NCI-H2196 (cell line): ENCODE results near the gene CCK.
"Not testable (repeated sequence)": the region's sequence is repeated elsewhere in the genome, so short reads cannot be mapped to it uniquely, and the experiment has no call there.

Experiments
- DNase-seq: peaks from one replicate; lab custom pipeline; 2025; ENCODE audit not compliant: unreplicated experiment; lab: John Stamatoyannopoulos, UW

The CCK gene, protein sequence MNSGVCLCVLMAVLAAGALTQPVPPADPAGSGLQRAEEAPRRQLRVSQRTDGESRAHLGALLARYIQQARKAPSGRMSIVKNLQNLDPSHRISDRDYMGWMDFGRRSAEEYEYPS

DNA sequence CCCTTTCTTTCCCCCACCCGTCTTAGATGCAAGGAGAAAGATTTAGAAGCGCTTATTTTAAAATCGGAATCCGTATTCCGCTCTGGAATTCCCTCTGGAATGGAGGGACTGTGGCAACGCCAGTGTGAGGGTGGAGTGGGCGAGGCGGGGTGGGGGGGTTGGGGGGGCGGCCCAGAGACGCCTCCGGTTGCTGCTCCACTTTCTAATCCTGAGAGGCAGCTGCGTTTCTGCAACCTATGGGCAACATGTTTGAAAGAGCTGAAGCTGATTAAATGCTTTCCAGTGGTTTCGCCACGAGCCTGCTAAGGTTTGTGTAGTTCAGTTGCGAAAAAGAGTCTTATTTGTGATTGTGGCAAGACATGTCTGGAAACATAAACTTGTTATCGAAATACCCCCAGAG, at the start of gene CCK:
Gene CCK, minus strand, starts transcription at position 101 of the 400 bp plus-strand sequence. CDS start 2,555 bp downstream, outside the sequence.
- DNase-seq = no peak

DNA sequence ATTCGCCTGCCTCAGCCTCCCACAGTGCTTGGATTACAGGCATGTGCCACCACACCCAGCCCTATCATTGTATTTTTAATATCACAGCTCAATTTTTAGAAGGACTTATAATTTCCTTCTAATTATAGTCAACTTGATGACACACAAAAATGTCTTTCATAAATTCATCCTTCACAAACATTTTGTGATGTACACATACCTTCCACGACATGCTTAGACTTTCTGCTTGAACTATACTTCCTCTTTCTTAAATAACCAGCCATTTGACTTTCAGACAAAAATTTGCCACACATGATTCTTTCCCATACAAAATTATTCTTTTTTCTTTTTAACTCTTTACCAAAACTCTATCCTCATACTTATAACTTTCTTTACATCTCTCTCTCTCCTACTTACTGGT, 48.4 kb upstream of the CCK start:
- no peak for DNase-seq

DNA sequence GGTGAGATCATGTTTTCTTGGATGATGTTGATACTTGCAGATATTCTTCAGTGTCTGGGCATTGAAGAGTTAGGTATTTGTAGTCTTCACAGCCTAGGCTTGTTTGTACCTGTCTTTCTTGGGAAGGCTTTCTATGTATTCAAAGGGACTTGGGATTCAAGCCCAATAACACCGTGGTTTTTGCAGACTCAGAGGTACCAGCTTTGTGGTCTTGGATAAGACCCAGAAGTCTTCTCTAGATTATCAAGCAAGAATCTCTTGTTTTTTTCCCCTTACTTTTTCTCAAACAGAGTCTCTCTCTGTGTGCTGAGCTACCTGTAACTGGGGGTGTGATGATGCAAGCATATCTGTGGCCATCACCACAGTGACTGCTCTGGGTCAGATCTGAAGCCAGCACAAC, 42.7 kb upstream of the CCK start:
- no peak for DNase-seq

DNA sequence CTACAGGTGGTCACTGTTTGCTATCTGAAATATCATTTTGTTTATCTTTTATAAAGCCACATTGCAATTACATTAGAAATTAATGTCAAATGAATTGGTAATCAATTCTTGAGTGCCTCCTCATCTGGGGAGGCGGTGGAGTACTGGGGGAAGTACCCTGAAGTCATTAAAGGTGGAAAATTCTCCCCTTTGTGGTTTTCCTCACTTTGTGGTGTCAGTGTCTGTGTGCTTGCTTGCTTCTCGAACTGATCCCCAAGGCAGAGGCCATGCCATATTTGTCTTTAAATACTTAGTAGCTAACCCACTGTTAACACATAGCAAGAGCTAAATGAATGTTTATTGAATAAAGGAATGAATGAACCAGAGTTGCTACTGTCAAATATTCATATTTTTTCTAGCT, 40.5 kb upstream of the CCK start:
- DNase-seq = no peak

DNA sequence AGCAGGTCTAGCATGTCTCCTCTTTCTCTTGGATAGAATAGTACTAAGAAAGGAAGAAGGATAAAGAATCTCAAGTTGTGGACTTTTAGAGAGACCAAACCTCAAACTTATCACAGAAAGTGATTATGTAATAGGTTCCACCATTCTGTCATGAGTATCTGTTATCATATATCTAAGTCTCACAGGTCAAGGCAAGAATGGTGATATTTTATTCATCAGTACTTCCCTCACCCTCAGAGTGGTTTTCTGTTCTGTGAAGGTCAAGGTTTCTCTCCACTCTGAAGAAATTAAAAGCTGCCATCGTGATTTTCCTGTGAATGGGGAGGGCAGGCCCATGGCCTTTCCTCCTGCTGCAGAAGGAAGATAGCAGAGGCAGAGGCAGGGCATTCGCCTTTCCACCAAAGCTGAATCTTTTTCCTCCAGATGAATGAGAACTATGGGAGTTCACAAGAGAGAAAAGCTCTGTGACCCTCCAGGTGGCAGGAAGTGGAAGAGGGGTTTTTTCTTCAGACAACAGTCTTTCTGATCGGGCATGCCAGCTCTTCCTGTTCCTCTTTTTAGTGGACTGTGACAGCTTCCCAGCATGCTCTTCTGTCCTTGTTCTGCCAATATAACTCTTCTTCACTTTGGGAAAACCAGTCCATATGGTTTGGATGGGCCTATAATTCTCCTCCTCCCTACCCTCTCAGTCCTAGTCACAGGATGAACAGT, 37.1 kb upstream of the CCK start:
- no peak for DNase-seq

DNA sequence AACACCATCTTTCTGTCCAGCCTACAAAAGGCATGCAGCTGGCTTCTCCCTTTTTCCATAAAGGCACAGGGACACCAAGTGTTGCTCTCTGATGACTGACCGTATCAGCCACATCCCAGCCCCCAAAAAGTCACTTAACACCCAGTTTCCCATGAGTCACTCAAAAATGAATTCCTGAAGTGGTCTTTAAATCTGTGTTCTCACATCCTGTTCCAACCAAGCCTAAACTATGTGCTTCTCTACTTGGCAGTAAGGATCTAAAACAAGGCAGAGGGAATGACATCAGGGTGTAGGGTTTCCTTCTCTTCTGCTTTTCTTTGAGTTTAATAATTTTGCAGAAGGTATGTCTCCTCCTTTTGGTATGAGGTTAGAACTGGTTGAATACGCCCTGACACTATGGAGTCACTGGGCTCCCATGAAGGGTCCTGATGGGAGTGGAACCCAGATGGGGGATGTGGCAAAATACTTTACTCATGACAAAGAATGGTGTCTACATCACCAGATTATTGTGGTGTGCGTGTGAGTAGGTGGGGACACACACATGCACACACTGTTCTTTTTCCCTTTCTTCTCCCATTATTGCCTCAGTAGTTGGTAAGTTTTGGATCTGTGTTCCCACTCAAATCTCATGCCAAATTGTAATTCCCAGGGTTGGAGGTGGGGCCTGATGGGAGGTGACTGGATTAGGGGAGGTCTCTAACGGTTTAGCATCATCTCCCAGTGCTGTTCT, 35.6 kb upstream of the CCK start:
- no peak for DNase-seq

DNA sequence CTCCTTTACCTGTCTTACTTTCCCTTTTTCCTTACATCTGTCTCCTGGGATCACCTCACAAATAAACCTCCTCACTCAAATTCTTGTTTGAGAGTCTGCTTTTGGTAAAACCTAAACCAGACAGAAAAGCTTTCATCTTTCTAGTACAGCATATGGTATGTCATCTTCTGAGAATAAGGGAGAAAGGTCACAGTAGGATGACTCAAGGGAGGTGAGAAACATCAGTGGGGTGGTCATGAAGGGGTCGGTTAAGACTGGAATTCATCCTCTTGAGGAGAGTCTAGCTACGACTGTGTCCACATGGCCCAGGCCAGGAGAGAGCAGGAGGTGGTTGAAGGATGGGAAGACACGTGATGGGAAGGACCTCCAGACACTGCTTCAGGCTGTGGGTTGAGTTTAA, 34.8 kb upstream of the CCK start:
- no peak for DNase-seq

DNA sequence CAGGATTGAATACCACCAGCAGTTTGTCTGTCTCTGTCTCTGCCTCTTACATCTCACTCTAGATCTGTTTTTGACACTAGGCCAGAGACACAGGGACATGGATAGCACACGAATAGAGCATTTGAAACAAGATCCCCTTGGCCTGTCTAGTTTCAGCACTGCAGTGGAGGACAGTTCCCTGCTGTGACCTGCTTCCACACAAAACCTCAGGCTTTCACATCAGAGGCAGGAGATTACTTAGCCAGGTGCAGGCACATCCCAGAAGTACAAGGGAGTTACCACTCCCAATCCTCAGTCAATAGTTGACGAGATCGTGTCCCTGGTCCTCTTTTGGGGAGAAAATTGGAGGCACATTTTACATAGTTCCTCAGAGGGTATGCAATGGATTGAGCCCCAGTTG, 34.0 kb upstream of the CCK start:
- DNase-seq = no peak

DNA sequence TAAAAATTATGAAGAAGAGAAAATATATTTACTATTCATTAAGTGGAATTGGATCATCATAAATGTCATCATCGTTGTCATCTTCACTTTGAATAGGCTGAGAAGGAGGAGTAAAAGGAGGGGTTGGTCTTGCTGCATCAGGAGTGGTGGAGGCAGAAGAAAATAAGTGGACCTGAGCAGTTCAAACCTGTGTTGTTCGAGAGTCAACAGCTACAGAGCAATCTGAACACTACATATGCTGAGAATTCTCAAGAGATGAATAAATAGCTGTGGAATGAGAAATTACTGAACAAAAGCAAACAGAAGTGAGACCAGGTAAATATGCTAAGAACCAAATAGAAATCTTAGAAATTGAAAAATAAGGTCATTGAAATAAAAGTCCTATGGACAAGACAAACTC, 32.3 kb upstream of the CCK start:
- DNase-seq = no peak

DNA sequence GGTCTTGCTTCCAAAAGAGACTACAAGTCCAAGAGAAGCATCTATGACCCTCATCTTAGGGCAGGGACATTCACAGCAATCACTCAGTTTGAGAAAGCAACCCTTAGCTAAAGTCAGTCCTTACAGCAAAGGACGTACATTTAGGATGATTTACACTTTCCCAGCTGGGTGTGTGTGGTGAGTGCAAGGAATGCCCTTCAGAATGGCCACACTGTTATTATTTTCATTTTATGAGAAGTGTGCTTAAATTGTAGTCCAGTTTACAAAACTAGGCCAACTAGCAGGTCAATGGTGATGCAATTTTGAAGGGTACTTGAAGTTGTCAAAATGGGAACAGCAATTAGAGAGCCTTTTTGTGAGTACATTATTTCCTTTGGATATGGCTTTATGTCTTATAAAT, 26.0 kb upstream of the CCK start:
- DNase-seq = no peak

DNA sequence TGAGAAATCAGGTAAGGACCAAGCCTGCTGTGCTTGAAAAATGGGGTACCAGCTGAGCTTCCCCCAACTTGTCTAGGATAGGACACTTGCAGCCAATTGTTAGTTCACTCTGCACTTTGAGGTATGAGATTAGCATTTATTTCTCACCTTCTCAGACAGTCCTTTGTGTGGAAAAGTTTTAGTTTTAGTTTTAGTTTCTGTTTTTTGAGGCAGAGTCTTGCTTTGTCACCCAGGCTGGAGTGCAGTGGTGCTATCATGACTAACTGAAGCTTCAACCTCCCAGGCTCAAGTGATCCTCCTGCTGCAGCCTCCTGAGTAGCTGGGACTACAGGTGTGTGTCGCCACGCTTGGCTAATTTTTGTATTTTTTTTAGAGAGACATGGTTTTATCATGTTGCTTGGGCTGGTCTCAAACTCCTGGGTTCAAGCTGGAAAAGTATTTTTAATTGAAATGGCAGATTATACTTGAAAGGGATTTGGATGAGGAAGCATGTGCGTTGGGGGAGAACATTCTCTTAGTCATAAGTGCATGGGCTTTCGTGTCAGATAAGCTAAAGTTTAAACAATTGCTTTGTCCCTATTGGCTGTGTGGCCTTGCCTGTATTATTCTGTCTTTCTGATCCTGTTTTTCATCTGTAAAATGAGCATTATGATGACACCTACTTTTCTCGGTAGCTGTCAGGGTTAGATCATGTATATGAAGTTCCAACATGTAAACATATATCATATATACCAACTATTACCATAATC, 25.2 kb upstream of the CCK start:
- DNase-seq = no peak

DNA sequence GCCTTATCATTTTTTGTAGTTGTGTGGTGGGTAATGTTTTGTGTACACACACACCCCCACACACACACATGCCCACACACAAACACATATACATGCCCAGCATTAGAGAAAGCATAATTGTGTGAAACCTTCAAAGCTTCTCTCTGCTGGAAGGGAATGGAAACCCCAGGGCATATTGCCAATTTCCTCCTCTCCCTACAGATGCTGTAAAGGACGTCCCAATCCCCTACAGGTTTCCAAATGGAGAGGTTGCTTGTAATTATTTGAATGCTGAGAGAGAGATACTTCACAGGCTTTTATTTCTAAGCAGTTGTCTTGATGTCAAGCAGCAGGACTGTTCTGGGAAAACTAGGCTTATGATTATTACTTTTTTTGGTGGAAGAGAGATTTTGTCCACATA, 23.0 kb upstream of the CCK start:
- DNase-seq = no peak

DNA sequence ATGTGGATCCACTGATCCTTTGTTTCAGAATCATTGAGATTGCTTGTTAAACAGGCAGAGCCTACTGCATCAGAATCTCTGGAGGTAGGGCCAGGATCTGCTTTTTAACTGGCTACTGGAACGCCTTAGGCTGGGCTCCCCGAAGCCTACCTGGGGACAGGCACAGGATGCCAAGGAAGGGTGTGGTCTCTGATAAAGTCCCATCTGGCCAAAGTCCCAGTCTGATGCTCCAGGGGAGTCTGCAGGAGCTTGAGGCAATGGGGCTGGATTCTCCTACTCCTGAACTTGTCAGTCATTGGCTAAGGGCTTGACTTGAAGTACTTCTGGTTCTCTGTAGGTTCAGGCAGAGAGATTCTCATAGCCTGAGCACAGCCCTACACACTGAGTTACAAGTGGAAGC, 22.4 kb upstream of the CCK start:
- no peak for DNase-seq

DNA sequence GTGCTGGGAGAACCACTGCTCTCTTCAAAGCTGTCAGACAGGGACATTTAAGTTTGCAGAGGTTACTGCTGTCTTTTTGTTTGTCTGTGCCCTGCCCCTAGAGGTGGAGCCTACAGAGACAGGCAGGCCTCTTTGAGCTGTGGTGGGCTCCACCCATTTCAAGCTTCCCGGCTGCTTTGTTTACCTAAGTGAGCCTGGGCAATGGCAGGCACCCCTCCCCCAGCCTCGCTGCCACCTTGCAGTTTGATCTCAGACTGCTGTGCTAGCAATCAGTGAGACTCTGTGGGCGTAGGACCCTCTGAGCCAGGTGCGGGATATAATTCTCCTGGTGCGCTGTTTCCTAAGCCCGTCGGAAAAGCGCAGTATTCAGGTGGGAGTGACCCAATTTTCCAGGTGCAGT, 21.4 kb upstream of the CCK start:
- not testable (repeated sequence) for DNase-seq

DNA sequence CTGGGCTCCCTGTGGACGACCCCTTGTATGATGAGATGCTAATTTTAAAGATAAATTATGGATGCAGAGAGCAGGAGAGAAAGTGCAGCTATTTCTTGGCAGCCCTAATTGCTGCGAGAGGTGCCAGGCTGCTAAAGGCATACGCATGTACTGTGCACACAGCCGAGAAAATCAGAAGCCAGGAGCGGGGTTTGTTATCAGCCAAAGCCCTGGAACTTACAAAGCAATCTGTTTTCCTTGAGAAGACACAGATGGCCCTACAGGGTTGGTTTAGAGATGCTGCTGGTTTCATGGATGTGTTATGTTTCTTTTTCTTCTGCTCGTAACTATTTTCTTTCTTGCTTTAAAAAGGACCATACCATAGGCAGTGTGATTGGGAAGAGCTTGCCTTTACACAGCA, 11.7 kb upstream of the CCK start:
- DNase-seq = no peak

DNA sequence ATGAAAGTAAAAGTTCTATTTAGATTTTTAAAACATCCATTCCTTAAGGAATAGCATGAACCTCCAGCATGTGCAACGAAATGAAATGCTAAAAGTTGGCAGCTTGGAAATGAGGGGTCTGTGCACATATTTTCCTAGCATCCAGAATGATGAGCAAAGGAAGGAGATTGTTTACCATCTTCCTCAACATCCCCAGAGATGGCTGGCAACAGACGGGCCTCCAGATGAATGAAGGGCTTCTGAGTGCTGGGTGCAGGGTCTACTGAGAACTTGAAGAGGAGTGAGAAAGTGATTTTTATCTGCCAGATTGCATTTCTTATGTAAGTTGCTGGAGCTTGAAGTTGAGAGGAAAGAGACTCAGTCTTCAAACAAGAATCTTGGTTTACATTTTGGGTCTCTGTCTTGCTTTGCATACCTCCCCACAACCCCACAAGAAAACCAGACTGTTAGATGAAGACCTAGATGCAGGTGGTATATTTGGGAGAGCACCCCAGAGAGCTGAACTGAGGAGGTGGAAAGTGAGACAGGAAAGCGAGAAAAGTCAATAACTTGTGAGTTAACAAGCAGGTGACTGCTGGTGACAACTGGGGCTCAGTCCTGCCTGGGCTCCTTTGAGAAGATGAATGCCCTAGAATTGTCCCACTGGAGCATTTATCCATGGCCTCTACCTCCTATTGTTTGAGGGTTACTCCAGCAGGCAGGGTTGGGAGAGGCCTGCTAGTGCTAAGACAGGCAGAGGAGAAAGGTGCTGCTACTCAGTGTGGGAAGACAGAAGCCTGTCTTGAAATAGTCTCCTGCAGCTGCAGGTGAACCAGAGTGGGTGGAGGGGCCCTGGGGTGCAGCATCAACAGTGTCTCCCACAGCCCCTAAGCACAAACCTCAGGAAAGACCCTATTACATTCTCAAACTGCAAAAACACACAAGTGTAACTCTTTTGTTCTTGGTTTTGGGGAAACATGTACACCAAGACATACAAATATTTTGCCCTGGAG, 10.5 kb upstream of the CCK start:
- no peak for DNase-seq

DNA sequence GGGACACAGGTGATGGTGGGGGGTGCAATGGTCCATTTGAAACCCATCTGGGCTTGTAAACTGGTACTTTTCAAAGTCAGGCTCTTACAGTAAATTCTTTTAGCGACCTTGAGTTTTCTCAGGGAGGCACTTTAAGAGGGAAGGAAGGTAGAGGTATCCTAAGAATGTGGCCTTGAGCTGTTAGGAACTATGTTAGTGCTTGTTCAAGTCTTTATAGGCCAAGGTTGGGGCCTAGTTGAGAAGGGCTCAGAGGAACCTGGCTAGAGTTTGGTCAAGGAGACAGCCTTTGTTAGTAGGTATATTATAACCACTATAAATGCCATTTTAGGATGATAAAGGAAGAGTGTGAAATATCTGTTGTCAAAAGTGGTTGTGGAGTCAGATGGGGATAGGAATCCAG, 9.2 kb upstream of the CCK start:
- no peak for DNase-seq

DNA sequence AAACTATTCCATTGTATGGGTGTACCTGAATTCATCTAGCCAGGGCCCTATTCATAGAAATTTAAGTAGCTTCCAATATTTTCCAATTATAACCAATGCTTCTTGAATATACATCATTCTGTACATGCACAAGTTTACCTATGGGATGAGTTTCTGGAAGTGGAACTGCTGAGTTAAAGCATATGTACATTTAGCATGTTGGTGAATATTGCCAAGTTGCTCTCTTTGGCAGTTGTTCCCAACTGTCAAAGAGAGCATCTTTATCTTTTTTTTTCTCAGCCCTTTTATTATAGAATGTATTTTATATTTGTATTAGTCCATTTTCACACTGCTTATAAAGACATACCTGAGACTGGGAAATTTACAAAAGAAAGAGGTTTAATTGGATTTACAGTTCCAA, 8.3 kb upstream of the CCK start:
- no peak for DNase-seq

DNA sequence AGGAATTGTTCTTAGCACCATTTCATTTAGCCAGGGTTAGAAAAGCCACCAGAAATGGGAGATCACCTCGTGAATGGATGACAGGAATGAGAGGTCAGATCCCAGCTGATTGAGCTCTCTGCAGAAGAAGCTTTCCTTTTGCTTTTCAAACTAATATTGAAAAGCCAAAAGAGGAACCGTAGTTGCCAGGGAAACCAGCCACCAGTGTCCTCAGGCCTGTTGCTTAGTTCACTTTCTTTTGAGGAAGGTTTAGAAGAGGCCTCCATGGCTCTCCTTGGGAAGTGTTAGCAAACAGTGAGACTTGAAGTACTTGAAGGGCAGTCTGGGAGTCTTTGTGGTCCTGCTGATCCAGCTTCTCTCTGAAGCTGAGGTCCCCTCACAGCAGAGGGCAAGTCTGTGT, 7.4 kb upstream of the CCK start:
- DNase-seq = no peak

DNA sequence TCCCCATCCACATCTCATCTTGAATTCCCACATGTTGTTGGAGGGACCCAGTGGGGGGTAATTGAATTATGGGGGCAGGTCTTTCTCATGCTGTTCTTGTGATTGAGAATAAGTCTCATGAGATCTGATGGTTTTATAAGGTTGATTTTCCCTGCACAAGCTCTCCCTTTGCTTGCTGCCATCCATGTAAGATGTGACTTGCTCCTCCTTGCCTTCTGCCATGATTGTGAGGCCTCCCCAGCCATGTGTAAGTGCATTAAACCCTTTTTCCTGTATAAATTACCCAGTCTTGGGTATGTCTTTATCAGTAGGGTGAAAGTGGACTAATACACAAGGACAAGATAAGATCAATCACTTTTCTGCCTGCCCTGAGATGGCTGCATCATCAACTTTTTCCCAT, 5.8 kb upstream of the CCK start:
- DNase-seq = no peak

DNA sequence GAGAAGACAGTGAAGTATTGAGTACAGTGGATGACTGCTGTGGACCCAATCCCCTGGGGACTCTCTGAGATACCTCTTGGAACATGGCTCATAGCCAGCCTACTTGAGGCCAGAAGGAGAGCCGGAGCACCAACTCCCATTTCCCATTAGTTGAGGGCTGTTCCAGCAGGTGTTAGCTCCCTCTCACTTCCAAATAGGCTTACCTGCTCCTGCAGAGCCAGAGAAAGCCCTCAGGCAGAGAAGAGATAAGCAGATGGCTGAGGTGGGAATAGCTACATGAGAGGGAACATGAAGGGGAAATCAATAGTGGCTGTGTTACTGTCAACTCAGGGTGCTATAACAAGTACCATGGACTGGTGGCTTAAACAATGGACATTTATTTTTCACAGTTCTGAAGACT, 4.6 kb upstream of the CCK start:
- no peak for DNase-seq
